Measurements from ENCODE around the gene RNF186. TPM values are rescaled to one million over a fixed set of nuclear protein-coding genes. Genes with fewer than 3 reads are reported as not detected.

The RNF186 gene
- total RNA-seq, 1 donor from 2014 or later, result not detected

DNA sequence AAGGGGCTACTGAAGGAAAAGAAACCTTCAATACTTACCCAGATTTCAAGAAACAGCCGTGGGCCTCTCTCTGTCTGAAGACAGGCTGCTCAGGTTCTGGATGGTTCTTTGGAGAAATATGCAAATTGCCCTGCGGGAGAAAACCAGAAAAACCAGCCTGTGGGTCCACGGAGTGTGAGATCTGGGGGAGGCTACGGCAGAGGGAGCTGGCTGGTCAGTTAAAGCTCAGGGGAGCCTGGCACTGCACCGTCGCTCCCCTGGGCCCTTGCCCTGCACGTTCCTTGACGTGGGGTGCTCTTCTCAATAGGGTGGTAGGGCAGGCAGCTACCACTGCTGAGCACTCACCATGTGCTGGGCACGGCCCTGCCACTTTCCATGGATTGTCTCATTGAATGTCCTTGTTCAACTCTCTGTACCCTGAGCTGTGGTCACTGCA is 28.1 kb downstream of the RNF186 start:
- peaks cover 5% of the 10 kb centered on the region for H3K27me3 Mint-ChIP-seq (ENCODE audit: low read depth)
- H3K36me3 Mint-ChIP-seq (ENCODE audit: low read depth), result no peaks in the 10 kb centered on the region
- peaks cover 2% of the 10 kb centered on the region for H3K9me3 Mint-ChIP-seq
- H3K27ac Mint-ChIP-seq (ENCODE audit: unreplicated experiment), result no peak overlapping the region
- peaks cover 14% of the 10 kb centered on the region for H3K4me1 Mint-ChIP-seq
- TF ChIP-seq, protein P1, sequence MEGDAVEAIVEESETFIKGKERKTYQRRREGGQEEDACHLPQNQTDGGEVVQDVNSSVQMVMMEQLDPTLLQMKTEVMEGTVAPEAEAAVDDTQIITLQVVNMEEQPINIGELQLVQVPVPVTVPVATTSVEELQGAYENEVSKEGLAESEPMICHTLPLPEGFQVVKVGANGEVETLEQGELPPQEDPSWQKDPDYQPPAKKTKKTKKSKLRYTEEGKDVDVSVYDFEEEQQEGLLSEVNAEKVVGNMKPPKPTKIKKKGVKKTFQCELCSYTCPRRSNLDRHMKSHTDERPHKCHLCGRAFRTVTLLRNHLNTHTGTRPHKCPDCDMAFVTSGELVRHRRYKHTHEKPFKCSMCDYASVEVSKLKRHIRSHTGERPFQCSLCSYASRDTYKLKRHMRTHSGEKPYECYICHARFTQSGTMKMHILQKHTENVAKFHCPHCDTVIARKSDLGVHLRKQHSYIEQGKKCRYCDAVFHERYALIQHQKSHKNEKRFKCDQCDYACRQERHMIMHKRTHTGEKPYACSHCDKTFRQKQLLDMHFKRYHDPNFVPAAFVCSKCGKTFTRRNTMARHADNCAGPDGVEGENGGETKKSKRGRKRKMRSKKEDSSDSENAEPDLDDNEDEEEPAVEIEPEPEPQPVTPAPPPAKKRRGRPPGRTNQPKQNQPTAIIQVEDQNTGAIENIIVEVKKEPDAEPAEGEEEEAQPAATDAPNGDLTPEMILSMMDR (conservative IDR thresholded peaks at IDR 0.05), result no peak
- no peak for DNase-seq (ENCODE audit: low read depth, low spot score)
- H3K4me3 Mint-ChIP-seq, result no peak overlapping the region

DNA sequence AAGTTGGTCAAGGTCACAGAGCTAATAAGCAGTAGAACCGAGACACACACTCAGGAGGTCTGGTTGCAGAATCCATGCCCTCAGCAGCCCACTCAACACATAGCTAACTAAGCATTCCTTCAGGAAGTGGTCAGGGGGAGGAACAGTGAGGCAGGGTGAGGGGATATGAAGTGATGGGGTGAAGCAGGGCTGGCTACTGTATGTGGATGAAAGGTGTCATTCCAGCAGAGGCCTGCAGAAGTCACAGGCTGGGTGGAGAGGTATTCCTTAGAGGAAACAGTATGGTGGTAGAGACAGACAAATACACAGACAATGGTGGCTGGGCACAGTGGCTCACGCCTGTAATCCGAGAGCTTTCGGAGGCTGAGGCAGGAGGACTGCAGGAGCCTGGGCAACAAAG is 29.4 kb downstream of the RNF186 start:
- Mint-ChIP-seq H3K27ac (ENCODE audit: unreplicated experiment) (no peak overlapping the region), H3K9me3 (no peaks in the 10 kb centered on the region), H3K4me1 (peaks cover 10% of the 10 kb centered on the region), H3K36me3 (ENCODE audit: low read depth) (no peaks in the 10 kb centered on the region), H3K4me3 (no peak overlapping the region), H3K27me3 (ENCODE audit: low read depth) (peaks cover 10% of the 10 kb centered on the region)
- no peak for DNase-seq (ENCODE audit: low read depth, low spot score)
- TF ChIP-seq, protein P1 (conservative IDR thresholded peaks at IDR 0.05), result no peak

DNA sequence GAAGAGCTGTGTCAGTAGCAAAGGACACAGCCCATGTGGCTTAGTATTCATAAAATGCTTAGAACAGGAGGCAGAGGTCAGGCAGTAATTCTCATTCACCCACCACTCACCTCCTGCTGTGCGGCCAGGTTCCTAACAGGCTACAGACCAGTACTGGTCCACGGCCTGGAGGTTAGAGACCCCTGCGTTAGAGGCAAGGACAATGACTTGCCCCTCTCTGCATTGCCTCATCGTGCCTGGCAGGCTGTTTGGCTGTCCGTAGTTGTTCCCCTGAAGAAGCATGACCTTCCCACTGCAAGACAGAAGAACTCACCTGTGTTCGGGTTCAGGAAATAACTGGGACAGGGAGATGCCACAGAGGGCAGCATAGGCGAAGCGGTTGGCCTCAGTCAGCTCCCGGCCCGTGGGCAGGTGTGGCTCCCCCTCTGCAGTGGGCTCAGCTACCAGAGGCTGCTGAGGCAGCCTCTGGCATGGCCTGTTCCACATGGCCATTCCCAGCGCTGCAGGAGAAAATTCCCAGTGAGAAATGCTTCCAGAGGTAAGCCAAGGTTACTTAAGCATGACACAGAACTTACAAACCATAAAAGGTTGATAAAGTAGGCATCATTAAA is 34.7 kb downstream of the RNF186 start:
- H3K27ac Mint-ChIP-seq (ENCODE audit: unreplicated experiment), result no peak overlapping the region
- H3K9me3 Mint-ChIP-seq, result no peaks in the 10 kb centered on the region
- DNase-seq (ENCODE audit: low read depth, low spot score), result no peak
- no peak overlapping the region for H3K4me3 Mint-ChIP-seq
- peaks cover 3% of the 10 kb centered on the region for H3K4me1 Mint-ChIP-seq
- no peaks in the 10 kb centered on the region for H3K36me3 Mint-ChIP-seq (ENCODE audit: low read depth)
- peaks cover 10% of the 10 kb centered on the region for H3K27me3 Mint-ChIP-seq (ENCODE audit: low read depth)
- TF ChIP-seq, protein P1 (conservative IDR thresholded peaks at IDR 0.05), result no peak

DNA sequence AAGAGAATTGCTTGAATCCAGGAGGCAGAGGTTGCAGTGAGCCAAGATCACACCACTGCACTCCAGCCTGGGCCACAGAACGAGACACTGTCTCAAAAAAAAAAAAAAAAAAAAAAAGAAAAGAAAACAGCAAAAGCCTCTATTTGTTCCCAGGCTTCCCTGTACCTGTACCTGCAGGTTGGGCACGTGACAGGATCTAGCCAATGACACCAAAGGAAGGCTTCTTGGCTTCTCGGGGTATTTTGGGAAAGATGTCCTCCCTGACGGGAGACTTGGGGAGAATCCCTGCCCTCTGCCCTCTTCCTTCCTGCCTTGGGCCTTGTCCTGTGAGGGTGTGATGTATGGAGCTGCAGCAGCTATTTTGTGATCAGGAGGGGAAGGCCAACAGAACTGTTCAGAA is 38.1 kb downstream of the RNF186 start:
- Mint-ChIP-seq H3K36me3 (ENCODE audit: low read depth) (no peaks in the 10 kb centered on the region), H3K9me3 (no peaks in the 10 kb centered on the region)
- TF ChIP-seq, protein P1 (conservative IDR thresholded peaks at IDR 0.05), result no peak

DNA sequence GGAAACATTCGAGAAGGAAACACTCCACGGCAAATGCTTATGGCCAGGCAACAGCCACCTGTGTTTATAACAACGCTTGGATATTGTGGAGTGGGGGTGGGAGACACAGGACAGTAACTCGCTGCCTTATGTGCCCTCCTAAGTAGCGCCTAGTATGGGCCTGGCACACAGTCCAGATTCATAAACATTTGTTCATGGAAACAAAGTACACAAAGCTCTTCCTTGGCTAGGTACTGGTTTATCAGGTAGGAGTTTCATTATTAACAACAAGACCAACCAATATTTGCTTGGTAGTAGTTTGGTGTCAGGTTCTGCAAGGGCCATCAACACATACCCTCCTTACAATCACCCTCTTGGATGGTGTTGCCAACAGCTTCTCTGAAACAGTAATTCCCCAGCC is 38.8 kb downstream of the RNF186 start:
- Mint-ChIP-seq H3K36me3 (ENCODE audit: low read depth) (no peaks in the 10 kb centered on the region), H3K4me3 (no peak overlapping the region), H3K27ac (ENCODE audit: unreplicated experiment) (no peak overlapping the region), H3K4me1 (no peaks in the 10 kb centered on the region), H3K9me3 (no peaks in the 10 kb centered on the region), H3K27me3 (ENCODE audit: low read depth) (peaks cover 3% of the 10 kb centered on the region)
- TF ChIP-seq, protein P1 (conservative IDR thresholded peaks at IDR 0.05), result no peak
- DNase-seq (ENCODE audit: low read depth, low spot score), result no peak

More for the DNA sequence above, 38.1 kb downstream of the RNF186 start:
- H3K27me3 Mint-ChIP-seq (ENCODE audit: low read depth), result peaks cover 4% of the 10 kb centered on the region
- no peaks in the 10 kb centered on the region for H3K4me1 Mint-ChIP-seq
- DNase-seq (ENCODE audit: low read depth, low spot score), result no peak
- no peak overlapping the region for H3K4me3 Mint-ChIP-seq
- no peak overlapping the region for H3K27ac Mint-ChIP-seq (ENCODE audit: unreplicated experiment)

Measured in neural crest cell (in vitro differentiated cells).